Tibial artery (tissue), 4 donors: ENCODE data around the gene TRIM31.
A peak's percentile ranks its signal among the peaks of the same experiment; 100 is the strongest.

Experiments
- DNase-seq, 2 donors: peaks; one replicate each; pipeline ENCODE4 v3.0.0-alpha.2; 2019
- H3K27ac ChIP-seq, 2 donors: fragments of 200-600 bp; sonication (generic) in 1 of 2; 1 replicate in 1 of 2; 2 replicates in 1 of 2; pipeline ENCODE4 v1.5.1; 2018 to 2019; ENCODE audit warnings: mild to moderate bottlenecking in 1 of 2
- H3K27me3 ChIP-seq, 2 donors: fragments of 200-600 bp; sonication (generic) in 1 of 2; one replicate each; pipeline versions ENCODE4 v1.5.1 to v1.6.0; 2016 to 2019
- H3K36me3 ChIP-seq, 3 donors: fragments of 200-600 bp; sonication (generic) in 2 of 3; one replicate each; pipeline ENCODE4 v1.5.1; 2016 to 2019; ENCODE audit warnings: mild to moderate bottlenecking in 2 of 3
- H3K4me1 ChIP-seq, 4 donors: fragments of 200-600 bp; sonication (generic) in 2 of 4; 1 replicate in 3 of 4; 2 replicates in 1 of 4; pipeline ENCODE4 v1.5.1; 2016 to 2019
- H3K4me3 ChIP-seq, 2 donors: fragments of 200-600 bp; sonication (generic) in 1 of 2; 1 replicate in 1 of 2; 2 replicates in 1 of 2; pipeline ENCODE4 v1.5.1; 2018 to 2019; ENCODE audit warnings: mild to moderate bottlenecking in 2 of 2
- H3K9me3 ChIP-seq, 3 donors: fragments of 200-600 bp; sonication (generic) in 1 of 3; one replicate each; pipeline ENCODE4 v1.5.1; 2016 to 2019
- CTCF ChIP-seq, 2 experiments: fragments of 200-600 bp in 1 of 2; fragments of 450-650 bp in 1 of 2; IDR thresholded peaks; one replicate each; pipeline ENCODE4 v1.5.1; 2017 to 2019; ENCODE audit warnings: antibody characterized with exemption in 2 of 2, mild to moderate bottlenecking in 1 of 2, moderate library complexity in 1 of 2
- intact Hi-C: fragments of 100-400 bp; cut with DNase I; formaldehyde crosslinking; loops from one replicate; pipeline ENCODE4 v1.15.0; 2023; ENCODE audit warnings: low total_unique reads

Gene TRIM31

GRCh38 chr6:30061858-30062458 is 50.9 kb downstream of the TRIM31 start:
- no peak for TF ChIP-seq CTCF (IDR thresholded peaks at IDR 0.05)
- Histone ChIP-seq H3K36me3 (peaks cover 0 to 11% (median 0%) of the 10 kb centered on the region in 3 donors), H3K27me3 (no peaks in the 10 kb centered on the region), H3K4me1 (peaks cover 3 to 27% (median 23%) of the 10 kb centered on the region in 4 donors), H3K27ac (peak overlapping the region; percentile 92 to 96), H3K9me3 (no peaks in the 10 kb centered on the region), H3K4me3 (peak overlapping the region; percentile 66 to 80)
- intact Hi-C loops, result no loop called here
- peak in 1 of 2 donors; percentile 62 for DNase-seq

DNA sequence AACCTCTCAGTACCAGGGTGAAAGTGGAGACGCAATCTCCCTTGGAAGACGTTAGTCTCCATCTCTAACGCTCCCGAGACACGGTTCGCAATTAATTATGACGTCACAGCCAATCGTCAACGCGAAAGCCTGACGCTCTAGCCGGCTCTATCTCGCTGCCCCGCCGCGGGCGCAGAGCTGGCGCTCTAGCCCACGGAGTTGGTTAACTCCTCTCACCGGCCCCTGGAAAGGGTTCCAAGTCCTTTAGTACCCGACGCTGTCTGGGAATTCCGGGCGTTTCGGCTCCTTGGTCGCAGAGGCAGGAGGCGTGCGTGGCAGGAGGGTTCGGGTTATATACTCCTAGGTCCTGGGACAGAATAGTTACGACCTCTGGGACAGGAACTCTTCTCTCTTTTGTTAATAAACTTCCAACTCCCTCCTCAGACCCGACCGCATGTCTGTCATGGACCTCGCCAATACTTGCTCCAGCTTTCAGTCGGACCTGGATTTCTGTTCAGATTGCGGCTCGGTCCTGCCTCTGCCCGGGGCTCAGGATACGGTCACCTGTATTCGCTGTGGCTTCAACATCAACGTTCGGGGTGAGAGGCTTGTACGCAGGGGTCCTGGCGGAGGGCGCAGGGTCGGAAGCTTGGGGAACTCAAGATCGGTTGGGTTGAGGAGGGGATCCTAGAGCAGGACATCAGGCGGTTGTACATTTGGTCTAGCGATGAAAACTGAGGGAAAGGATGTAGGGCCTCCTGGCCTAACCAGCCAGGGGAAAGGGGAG is 51.6 kb downstream of the TRIM31 start, which contains the start of gene POLR1H:
Gene POLR1H, plus strand, starts transcription at position 174 of the 766 bp plus-strand sequence. Its CDS starts 260 bp downstream, at position 434.
- Histone ChIP-seq H3K4me1 (peaks cover 3 to 26% (median 23%) of the 10 kb centered on the region in 4 donors), H3K36me3 (peaks cover 0 to 18% (median 0%) of the 10 kb centered on the region in 3 donors), H3K4me3 (peak within 1 kb of the TSS; percentile 66 to 80), H3K9me3 (no peaks in the 10 kb centered on the region), H3K27ac (peak within 1 kb of the TSS; percentile 92 to 96), H3K27me3 (no peaks in the 10 kb centered on the region)
- DNase-seq, result peak; percentile 92 to 96
- TF ChIP-seq CTCF (IDR thresholded peaks at IDR 0.05), result no peak
- intact Hi-C loops, result no loop called here

- Histone ChIP-seq H3K27me3 (no peaks in the 10 kb centered on the region), H3K9me3 (no peaks in the 10 kb centered on the region), H3K36me3 (peaks cover 0 to 24% (median under 1%) of the 10 kb centered on the region in 3 donors), H3K4me1 (peaks cover 3 to 21% (median 18%) of the 10 kb centered on the region in 4 donors), H3K4me3 (peak overlapping the region; percentile 66 to 80), H3K27ac (peak overlapping the region; percentile 92 to 96)
- peak; percentile 40 to 69 for DNase-seq
- TF ChIP-seq CTCF (IDR thresholded peaks at IDR 0.05), result no peak
- intact Hi-C loops, result no loop called here
These were observed 52.2 kb downstream of the TRIM31 start for GRCh38 chr6:30060606-30061091.

DNA sequence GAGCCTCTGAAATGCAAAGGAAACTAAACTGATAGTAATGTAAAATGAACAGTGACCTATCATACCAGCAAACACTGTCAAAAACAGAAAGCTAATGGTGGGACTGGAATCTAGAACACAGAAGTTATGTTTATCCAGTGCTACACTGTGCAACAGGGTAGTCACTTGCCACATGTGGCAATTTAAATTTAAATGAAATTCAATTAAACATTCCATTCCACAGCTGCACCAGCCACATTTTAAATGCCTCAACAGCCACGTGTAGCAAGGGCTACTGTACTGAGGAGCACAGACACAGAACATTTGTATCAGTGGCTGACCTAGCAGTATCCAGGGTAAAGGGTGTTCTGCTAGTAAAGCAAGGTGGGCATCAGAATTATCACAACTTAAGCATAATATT is 57.4 kb downstream of the TRIM31 start:
- H3K4me1 ChIP-seq, result peaks cover 0 to 13% (median 9%) of the 10 kb centered on the region in 4 donors
- no peak for DNase-seq
- H3K9me3 ChIP-seq, result no peaks in the 10 kb centered on the region
- no peaks in the 10 kb centered on the region for H3K27me3 ChIP-seq
- intact Hi-C loops, result no loop called here
- H3K4me3 ChIP-seq, result no peak overlapping the region
- H3K36me3 ChIP-seq, result peaks cover 0 to 33% (median 16%) of the 10 kb centered on the region in 3 donors
- no peak overlapping the region for H3K27ac ChIP-seq
- no peak for TF ChIP-seq CTCF (IDR thresholded peaks at IDR 0.05)

DNA sequence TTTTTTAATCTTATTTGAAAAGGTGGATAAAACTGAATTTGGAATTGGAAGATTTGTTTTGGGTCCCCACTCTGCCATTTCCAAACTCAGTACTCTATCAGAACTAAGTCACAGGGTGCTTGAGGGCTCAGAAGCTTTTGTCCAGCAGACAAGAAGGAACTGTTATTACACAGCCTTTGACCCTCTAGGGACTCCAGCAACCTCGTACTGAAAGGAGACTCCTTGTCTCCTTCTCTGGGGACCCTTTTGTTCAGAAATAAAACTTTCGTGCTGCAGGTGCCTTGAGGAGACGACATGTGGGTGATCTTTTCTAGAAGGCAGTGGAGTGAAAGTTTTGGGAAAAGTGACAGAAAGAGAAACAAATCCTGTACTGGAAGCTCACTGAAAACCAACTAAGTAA is 59.2 kb downstream of the TRIM31 start:
- TF ChIP-seq CTCF (IDR thresholded peaks at IDR 0.05), result no peak
- Histone ChIP-seq H3K4me1 (no peaks in the 10 kb centered on the region), H3K4me3 (no peak overlapping the region), H3K27me3 (no peaks in the 10 kb centered on the region), H3K36me3 (peaks cover 0 to 33% (median 16%) of the 10 kb centered on the region in 3 donors), H3K9me3 (no peaks in the 10 kb centered on the region), H3K27ac (no peak overlapping the region)
- intact Hi-C loops, result no loop called here
- DNase-seq, result no peak
